ENCODE data around the gene CETP. TPM values are rescaled to one million over a fixed set of nuclear protein-coding genes. Genes with fewer than 3 reads are reported as not detected.

CETP gene
- total and polyA plus RNA-seq, 9 donors = 0.13 to 1.3 (median 0.20) TPM; not detected in 4

DNA sequence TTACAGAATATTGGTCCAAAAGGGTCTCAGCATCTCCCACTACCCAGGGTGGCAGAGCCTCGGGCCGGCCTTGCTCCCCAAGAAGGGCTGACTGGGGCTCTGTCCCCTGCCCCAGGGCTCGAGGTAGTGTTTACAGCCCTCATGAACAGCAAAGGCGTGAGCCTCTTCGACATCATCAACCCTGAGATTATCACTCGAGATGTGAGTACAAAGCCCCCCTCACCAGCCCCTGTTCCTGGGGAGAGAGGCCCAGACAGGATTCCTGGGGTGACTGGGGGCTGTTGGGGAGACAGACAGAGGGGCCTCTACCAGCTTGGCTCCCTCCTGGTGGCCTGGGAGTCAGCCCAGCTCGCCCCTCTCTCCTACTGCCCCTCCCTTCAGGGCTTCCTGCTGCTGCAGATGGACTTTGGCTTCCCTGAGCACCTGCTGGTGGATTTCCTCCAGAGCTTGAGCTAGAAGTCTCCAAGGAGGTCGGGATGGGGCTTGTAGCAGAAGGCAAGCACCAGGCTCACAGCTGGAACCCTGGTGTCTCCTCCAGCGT, 21.5 kb downstream of the CETP start:
- no peak for TF ChIP-seq EP300 (IDR thresholded peaks at IDR 0.05)
- no peak for TF ChIP-seq POLR2A (IDR thresholded peaks at IDR 0.05)
- TF ChIP-seq, protein P1, sequence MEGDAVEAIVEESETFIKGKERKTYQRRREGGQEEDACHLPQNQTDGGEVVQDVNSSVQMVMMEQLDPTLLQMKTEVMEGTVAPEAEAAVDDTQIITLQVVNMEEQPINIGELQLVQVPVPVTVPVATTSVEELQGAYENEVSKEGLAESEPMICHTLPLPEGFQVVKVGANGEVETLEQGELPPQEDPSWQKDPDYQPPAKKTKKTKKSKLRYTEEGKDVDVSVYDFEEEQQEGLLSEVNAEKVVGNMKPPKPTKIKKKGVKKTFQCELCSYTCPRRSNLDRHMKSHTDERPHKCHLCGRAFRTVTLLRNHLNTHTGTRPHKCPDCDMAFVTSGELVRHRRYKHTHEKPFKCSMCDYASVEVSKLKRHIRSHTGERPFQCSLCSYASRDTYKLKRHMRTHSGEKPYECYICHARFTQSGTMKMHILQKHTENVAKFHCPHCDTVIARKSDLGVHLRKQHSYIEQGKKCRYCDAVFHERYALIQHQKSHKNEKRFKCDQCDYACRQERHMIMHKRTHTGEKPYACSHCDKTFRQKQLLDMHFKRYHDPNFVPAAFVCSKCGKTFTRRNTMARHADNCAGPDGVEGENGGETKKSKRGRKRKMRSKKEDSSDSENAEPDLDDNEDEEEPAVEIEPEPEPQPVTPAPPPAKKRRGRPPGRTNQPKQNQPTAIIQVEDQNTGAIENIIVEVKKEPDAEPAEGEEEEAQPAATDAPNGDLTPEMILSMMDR (IDR thresholded peaks at IDR 0.05) = no peak
- no peak overlapping the region for H3K27ac ChIP-seq
- intact Hi-C loops (cut with DNase I) = no loop called here
- H3K27me3 ChIP-seq = no peaks in the 10 kb centered on the region
- 71 to 77% (median 74%) methylated on average over 9 of the region's 9 CpGs for WGBS, 3 donors
- H3K4me1 ChIP-seq (ENCODE audit: insufficient read depth) = peaks cover 5% of the 10 kb centered on the region
- DNase-seq = no peak
- no peaks in the 10 kb centered on the region for H3K9me3 ChIP-seq
- H3K36me3 ChIP-seq = no peaks in the 10 kb centered on the region
- no peak overlapping the region for H3K4me3 ChIP-seq

DNA sequence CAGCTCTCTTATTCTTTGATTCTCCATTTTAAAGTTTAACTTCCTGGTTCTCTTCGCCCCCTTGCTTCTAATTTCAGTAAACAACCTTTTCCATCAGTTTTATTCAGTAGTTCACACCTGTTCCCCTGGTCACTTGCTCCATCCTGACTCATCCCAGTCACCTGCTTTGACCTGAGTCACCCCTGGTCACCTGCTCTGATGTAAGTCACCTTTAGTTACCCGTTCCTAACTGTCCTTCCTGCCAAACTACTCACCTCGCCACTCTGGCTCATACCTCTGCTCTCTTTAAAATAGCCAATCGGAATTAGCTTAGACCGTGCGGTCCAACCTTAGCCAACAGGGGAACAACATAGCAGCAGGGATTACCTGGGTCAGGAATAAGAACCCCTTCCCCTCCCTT, 22.9 kb downstream of the CETP start:
- DNase-seq = no peak
- Histone ChIP-seq H3K36me3 (no peaks in the 10 kb centered on the region), H3K27me3 (no peaks in the 10 kb centered on the region), H3K4me3 (no peak overlapping the region), H3K27ac (no peak overlapping the region), H3K4me1 (ENCODE audit: insufficient read depth) (peaks cover 11% of the 10 kb centered on the region), H3K9me3 (no peaks in the 10 kb centered on the region)
- TF ChIP-seq POLR2A (IDR thresholded peaks at IDR 0.05) (no peak), EP300 (IDR thresholded peaks at IDR 0.05) (no peak)
- TF ChIP-seq, protein P1 (IDR thresholded peaks at IDR 0.05) = no peak
- intact Hi-C loops (cut with DNase I) = loop anchor here in 1 of 4 donors (5.0 kb wide), 1 partner anchor 377 kb away; the partner anchor contains the start of gene MT2A
- 93 to 94% (median 93%) methylated on average over 6 of the region's 6 CpGs for WGBS, 3 donors

DNA sequence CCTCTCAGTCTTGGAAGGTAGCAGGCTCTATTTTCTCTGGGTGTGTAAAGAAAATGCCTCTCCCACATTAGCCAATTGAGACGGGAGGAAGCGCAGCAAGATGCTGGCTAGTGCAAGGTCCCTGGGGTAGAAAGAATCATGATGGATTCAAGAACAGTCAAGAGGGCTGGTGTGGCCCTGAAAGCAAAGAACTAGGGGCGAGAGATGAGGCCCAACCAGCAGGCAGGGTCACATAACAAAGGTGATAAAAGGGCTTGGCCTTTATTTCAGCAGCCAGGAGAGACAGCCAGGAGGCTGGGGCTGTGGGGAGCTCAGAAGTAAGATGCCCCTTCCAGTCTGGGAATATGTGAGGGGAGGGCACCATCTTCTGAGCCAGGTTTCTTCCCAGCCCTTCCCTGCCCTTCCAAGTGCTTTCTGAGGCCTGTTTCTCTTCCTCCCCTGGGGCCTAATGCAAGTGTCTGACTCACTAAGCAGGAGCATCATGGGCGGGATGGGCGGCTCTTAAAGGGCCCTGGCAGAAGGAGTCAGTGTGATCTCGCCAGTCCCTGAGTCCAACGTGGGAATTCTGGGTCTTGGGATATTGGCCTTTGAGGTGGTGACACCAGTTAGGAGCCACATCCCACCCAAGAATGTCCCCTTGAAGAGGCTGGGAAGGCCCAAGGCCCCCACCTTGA, 23.7 kb downstream of the CETP start:
- intact Hi-C loops (cut with DNase I) = loop anchor here in 1 of 4 donors (5.0 kb wide), 1 partner anchor 378 kb away; the partner anchor contains the start of gene MT2A
- H3K27ac ChIP-seq = no peak overlapping the region
- no peaks in the 10 kb centered on the region for H3K9me3 ChIP-seq
- no peaks in the 10 kb centered on the region for H3K27me3 ChIP-seq
- no peak overlapping the region for H3K4me3 ChIP-seq
- H3K36me3 ChIP-seq = no peaks in the 10 kb centered on the region
- WGBS, 3 donors = 61 to 79% (median 73%) methylated on average over 7 of the region's 7 CpGs
- no peak for TF ChIP-seq POLR2A (IDR thresholded peaks at IDR 0.05)
- TF ChIP-seq, protein P1 (IDR thresholded peaks at IDR 0.05) = no peak
- no peak for TF ChIP-seq EP300 (IDR thresholded peaks at IDR 0.05)
- DNase-seq = peak in 3 of 5 donors; percentile 48 to 66 (median 51)
- peaks cover 13% of the 10 kb centered on the region for H3K4me1 ChIP-seq (ENCODE audit: insufficient read depth)

DNA sequence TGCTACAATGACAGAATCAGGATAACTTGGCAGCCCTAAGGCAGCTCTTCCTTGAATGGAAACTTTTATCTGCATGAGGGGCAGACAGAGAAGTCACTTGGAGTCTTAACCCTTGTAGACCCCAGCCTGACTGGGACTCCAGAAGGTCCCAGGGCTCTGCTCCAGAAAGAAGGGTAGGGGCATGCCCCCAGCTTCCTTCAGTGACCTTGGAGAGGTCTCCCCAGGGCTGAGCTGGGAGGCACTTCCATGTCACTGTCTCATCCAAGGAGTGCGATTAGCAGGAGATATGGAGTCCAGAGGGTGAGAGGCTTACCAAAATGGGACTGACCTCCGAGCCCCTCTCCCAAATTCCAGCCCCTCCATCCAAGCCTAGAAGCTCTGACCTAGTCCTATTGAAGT, 24.2 kb downstream of the CETP start:
- no peaks in the 10 kb centered on the region for H3K9me3 ChIP-seq
- H3K27ac ChIP-seq = no peak overlapping the region
- 69 to 83% (median 79%) methylated on average over 2 of the region's 2 CpGs for WGBS, 3 donors
- no peak for TF ChIP-seq POLR2A (IDR thresholded peaks at IDR 0.05)
- no peak for TF ChIP-seq EP300 (IDR thresholded peaks at IDR 0.05)
- TF ChIP-seq, protein P1 (IDR thresholded peaks at IDR 0.05) = no peak
- H3K4me3 ChIP-seq = no peak overlapping the region
- H3K27me3 ChIP-seq = no peaks in the 10 kb centered on the region
- DNase-seq = no peak
- intact Hi-C loops (cut with DNase I) = loop anchor here in 1 of 4 donors (5.0 kb wide), 1 partner anchor 379 kb away; the partner anchor contains the start of gene MT2A
- H3K36me3 ChIP-seq = no peaks in the 10 kb centered on the region
- H3K4me1 ChIP-seq (ENCODE audit: insufficient read depth) = peaks cover 16% of the 10 kb centered on the region
